HEK293T (cell line): ENCODE results near the gene MRPS11.

Experiments used
- CTCF ChIA-PET: fragments of 350-600 bp; formaldehyde crosslinking; extraction: SDS; loops from one replicate; lab custom pipeline; 2021; ENCODE audit warnings: antibody characterized with exemption, inconsistent platforms; lab: Yijun Ruan, JAX
- POLR2A ChIA-PET: fragments of 350-600 bp; formaldehyde crosslinking; extraction: SDS; loops from one replicate; lab custom pipeline; 2020; ENCODE audit warnings: antibody characterized with exemption, inconsistent platforms; lab: Yijun Ruan, JAX
- DNase-seq: peaks from one replicate; pipeline ENCODE4 v3.0.0; 2012; ENCODE audit warnings: mixed read lengths; ENCODE audit errors: extremely low spot score
- ARNT ChIP-seq: fragments of 450-650 bp; IDR thresholded peaks from 2 replicates; pipeline ENCODE4 v1.6.1; 2017; ENCODE audit warnings: mild to moderate bottlenecking
- BHLHE40 ChIP-seq: fragments of 450-650 bp; IDR thresholded peaks from 2 replicates; pipeline ENCODE4 v1.6.1; 2016; ENCODE audit warnings: mild to moderate bottlenecking, moderate library complexity, borderline replicate concordance
- CTBP1 ChIP-seq: fragments of 450-650 bp; IDR thresholded peaks from 2 replicates; pipeline ENCODE4 v1.6.1; 2016; ENCODE audit warnings: borderline replicate concordance
- ELF4 ChIP-seq: fragments of 450-650 bp; IDR thresholded peaks from 2 replicates; pipeline ENCODE4 v1.6.1; 2017; ENCODE audit warnings: antibody characterized with exemption
- FOXA1 ChIP-seq: fragments of 450-650 bp; IDR thresholded peaks from 2 replicates; pipeline ENCODE4 v1.6.1; 2016; ENCODE audit warnings: mild to moderate bottlenecking
- FOXK2 ChIP-seq: fragments of 450-650 bp; IDR thresholded peaks from 2 replicates; pipeline ENCODE4 v1.6.1; 2016; ENCODE audit warnings: mild to moderate bottlenecking
- FOXM1 ChIP-seq: fragments of 450-650 bp; IDR thresholded peaks from 2 replicates; pipeline ENCODE4 v1.6.1; 2017; ENCODE audit warnings: mild to moderate bottlenecking, borderline replicate concordance
- HDGF ChIP-seq: fragments of 450-650 bp; IDR thresholded peaks from 2 replicates; pipeline ENCODE4 v1.6.1; 2017; ENCODE audit warnings: antibody characterized with exemption, borderline replicate concordance
- L3MBTL2 ChIP-seq: fragments of 450-650 bp; conservative IDR thresholded peaks from 2 replicates; pipeline ENCODE4 v1.6.1; 2016; ENCODE audit warnings: mild to moderate bottlenecking
- LEF1 ChIP-seq: fragments of 450-650 bp; IDR thresholded peaks from 2 replicates; pipeline ENCODE4 v1.6.1; 2017; ENCODE audit warnings: mild to moderate bottlenecking, borderline replicate concordance
- NFRKB ChIP-seq: fragments of 450-650 bp; IDR thresholded peaks from 2 replicates; pipeline ENCODE4 v1.6.1; 2016; ENCODE audit warnings: mild to moderate bottlenecking, moderate library complexity
- SP1 ChIP-seq: fragments of 450-650 bp; IDR thresholded peaks from 2 replicates; pipeline ENCODE4 v1.6.1; 2017
- SUZ12 ChIP-seq: fragments of 450-650 bp; IDR thresholded peaks from 2 replicates; pipeline ENCODE4 v1.6.1; 2016; ENCODE audit warnings: mild to moderate bottlenecking
- TARDBP ChIP-seq: fragments of 450-650 bp; IDR thresholded peaks from 2 replicates; pipeline ENCODE4 v1.6.1; 2016
- ZNF384 ChIP-seq: fragments of 450-650 bp; IDR thresholded peaks from 2 replicates; pipeline ENCODE4 v1.6.1; 2016
- TF ChIP-seq, protein P1 (sequence below): fragments of 450-650 bp; IDR thresholded peaks from 2 replicates; pipeline ENCODE4 v1.6.1; 2016

MRPS11 gene

DNA sequence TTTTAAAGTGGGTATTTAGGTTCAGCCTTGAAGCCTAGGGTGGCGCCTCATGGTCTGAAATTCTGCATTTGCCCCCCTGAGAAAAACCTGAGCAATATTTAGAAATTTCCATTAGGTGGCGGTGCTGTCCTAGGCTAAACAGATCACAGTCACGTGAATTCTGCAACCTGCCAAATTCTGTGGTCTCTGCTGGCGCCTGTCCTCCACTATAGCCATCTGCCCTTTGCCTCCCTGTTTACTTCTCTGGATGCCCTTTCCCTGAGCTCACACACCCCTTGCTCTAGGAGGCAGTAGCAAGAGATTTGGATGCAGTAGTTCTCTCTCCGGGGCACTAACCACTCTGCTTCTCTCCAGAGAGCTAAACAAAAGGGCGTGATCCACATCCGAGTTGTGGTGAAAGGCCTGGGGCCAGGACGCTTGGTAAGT, 9.1 kb downstream of the MRPS11 start:
- no peak for TF ChIP-seq FOXK2
- TF ChIP-seq SP1 = no peak
- TF ChIP-seq L3MBTL2 = no peak
- TF ChIP-seq ZNF384 = no peak
- TF ChIP-seq TARDBP = no peak
- TF ChIP-seq FOXM1 = no peak
- TF ChIP-seq NFRKB = no peak
- no peak for TF ChIP-seq BHLHE40
- TF ChIP-seq, protein P1, sequence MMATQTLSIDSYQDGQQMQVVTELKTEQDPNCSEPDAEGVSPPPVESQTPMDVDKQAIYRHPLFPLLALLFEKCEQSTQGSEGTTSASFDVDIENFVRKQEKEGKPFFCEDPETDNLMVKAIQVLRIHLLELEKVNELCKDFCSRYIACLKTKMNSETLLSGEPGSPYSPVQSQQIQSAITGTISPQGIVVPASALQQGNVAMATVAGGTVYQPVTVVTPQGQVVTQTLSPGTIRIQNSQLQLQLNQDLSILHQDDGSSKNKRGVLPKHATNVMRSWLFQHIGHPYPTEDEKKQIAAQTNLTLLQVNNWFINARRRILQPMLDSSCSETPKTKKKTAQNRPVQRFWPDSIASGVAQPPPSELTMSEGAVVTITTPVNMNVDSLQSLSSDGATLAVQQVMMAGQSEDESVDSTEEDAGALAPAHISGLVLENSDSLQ = no peak
- no peak for TF ChIP-seq SUZ12
- TF ChIP-seq ELF4 = no peak
- ChIA-PET CTCF (interaction anchor here (0.5 to 0.8 kb wide), 3 partner anchors 101 to 502 kb away, joined by 3 to 7 read pairs (median 4); no protein-coding TSS in a partner anchor), POLR2A (interaction anchor here (1.6 kb wide), 1 partner anchor 9 kb away, joined by 4 read pairs; the partner anchor contains the start of gene MRPS11)
- DNase-seq = peak; percentile 70

DNA sequence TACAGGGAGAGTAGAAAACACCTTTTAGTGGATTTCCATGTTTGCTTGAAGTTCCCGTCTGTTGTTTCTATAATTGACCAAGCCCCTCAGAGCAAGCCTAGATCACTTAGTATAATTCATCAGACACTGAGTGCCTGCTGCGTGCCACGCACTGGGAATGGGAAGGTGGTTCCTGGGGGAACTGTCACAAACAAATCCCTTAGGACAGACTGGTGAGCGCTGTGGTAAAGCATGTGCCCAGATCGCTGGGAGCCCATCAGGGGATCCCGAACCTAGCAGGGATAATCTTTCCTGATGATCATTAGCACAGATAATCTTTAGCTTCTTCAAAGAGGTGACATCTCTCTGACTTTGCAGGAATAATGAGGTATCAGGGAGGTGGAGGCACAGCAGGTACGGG, 9.6 kb downstream of the MRPS11 start:
- TF ChIP-seq, protein P1 = no peak
- TF ChIP-seq ARNT (no peak), SUZ12 (no peak), NFRKB (no peak)
- CTCF ChIA-PET = interaction anchor here (0.5 to 0.8 kb wide), 3 partner anchors 101 to 501 kb away, joined by 3 to 7 read pairs (median 4); no protein-coding TSS in a partner anchor
- POLR2A ChIA-PET = interaction anchor here (1.6 kb wide), 1 partner anchor 9 kb away, joined by 4 read pairs; the partner anchor contains the start of gene MRPS11
- no peak for DNase-seq

DNA sequence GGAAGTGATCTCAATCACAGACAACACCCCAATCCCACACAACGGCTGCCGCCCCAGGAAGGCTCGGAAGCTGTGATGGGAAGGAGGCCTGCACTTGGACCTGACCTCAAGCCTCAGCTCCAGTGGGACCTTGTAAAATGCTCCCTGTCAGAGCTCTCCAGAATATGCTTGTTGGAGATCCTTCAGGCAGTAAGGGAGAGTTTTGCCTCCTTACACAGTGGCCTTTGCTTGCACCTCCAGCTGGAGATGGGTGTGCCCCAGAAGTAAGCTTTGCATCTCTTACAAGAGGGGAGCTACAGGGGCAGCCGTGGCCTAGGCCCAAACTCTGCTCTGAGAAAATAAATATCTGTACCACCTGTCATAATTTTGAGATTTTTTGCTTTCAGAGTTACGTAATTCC, 10.4 kb downstream of the MRPS11 start:
- no peak for DNase-seq
- CTCF ChIA-PET = interaction anchor here (0.6 kb wide), 1 partner anchor 140 kb away, joined by 3 read pairs; no protein-coding TSS in a partner anchor
- TF ChIP-seq LEF1 (no peak), L3MBTL2 (no peak), SUZ12 (no peak), FOXA1 (no peak), ARNT (no peak), TARDBP (no peak), NFRKB (no peak), ZNF384 (no peak), BHLHE40 (no peak), ELF4 (no peak), FOXK2 (no peak), FOXM1 (no peak), SP1 (no peak), HDGF (no peak)
- TF ChIP-seq, protein P1 = no peak
- POLR2A ChIA-PET = interaction anchor here (1.6 kb wide), 2 partner anchors 10 kb away, joined by 4 to 5 read pairs; partner anchors contain the start of genes MRPL46 and MRPS11

DNA sequence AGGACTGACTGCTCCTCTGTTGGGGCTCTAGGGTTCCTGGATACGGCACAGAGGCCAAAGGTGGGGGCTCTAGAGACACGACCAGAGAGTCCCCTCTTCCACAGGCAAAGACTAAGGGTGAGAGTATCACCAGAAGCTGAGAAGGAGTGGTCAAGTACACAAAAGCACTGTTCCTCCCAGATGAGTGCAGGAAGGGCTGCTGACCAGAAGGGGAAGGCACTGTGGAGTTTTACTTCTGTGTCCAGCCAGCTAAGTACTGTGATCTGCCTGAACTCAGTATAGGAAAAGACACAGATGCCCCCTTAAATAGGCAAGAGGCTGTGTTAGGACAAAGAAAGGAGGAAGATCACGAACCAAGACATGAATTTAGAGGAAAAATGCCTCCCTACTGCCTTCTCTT, 11.7 kb downstream of the MRPS11 start:
- ChIA-PET CTCF (no interaction called here), POLR2A (interaction anchor here (1.6 kb wide), 1 partner anchor 12 kb away, joined by 5 read pairs; the partner anchor contains the start of genes MRPL46 and MRPS11)
- DNase-seq = no peak
- TF ChIP-seq ELF4 (no peak), L3MBTL2 (no peak), ZNF384 (no peak), CTBP1 (no peak), ARNT (no peak), FOXM1 (no peak), NFRKB (no peak), TARDBP (no peak), FOXA1 (no peak), LEF1 (no peak)
- TF ChIP-seq, protein P1 = no peak

DNA sequence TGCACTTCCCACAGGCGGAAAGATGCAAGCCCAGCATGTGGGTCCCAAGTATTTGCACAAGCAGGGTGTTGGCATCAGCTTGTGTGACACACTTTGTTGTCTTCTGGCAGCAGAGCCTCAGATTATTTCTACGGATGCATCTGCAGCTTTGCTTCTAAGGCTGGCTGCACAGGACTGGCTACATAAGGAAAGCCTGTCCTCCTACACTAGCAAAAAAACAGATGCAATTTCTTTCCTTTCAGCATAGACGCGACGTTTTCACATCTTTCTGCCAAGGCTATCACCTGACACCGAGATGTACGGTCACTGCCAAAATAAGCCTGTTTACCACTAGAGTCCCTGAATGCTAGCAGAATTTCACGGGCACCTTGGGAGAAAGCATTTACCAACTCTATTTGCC, 13.5 kb downstream of the MRPS11 start:
- ChIA-PET CTCF (interaction anchor here (0.7 kb wide), 1 partner anchor 129 kb away, joined by 4 read pairs; no protein-coding TSS in a partner anchor), POLR2A (interaction anchor here (1.0 kb wide), 1 partner anchor 14 kb away, joined by 3 read pairs; the partner anchor contains the start of genes MRPL46 and MRPS11)
- DNase-seq = no peak
- TF ChIP-seq TARDBP (no peak), CTBP1 (no peak), NFRKB (no peak), SP1 (no peak), L3MBTL2 (no peak), ARNT (no peak), FOXA1 (no peak), FOXM1 (no peak), ZNF384 (no peak), HDGF (no peak), LEF1 (no peak), ELF4 (no peak), FOXK2 (no peak)

DNA sequence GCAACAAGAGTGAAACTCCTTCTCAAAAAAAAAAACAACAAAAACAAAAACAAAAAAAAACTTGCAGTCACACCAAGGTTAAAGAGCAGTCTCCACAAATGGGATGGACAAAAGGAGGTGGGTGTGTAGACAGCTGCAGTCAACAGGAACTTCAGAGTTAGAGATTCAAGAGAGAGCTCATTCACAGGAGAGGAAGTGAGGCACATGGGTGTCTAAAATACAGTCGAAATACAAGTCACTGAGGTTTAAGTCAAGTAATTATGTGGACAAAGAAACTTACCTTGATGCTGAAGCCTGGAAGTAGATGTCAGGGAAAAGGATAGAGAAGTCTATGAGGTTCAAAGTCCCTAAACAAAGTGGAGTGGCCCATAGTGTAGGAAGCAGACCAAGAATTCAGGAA, 14.8 kb downstream of the MRPS11 start:
- ChIA-PET CTCF (interaction anchor here (0.6 kb wide), 1 partner anchor 760 kb away, joined by 3 read pairs; no protein-coding TSS in a partner anchor), POLR2A (interaction anchor here (1.0 kb wide), 1 partner anchor 15 kb away, joined by 3 read pairs; the partner anchor contains the start of genes MRPL46 and MRPS11)
- DNase-seq = no peak
- TF ChIP-seq, protein P1 = no peak
- TF ChIP-seq LEF1 = no peak
- TF ChIP-seq FOXM1 = no peak
- TF ChIP-seq ZNF384 = no peak
- no peak for TF ChIP-seq HDGF
- no peak for TF ChIP-seq FOXA1
- TF ChIP-seq FOXK2 = no peak
- no peak for TF ChIP-seq ELF4
- TF ChIP-seq L3MBTL2 = no peak
- no peak for TF ChIP-seq NFRKB
- no peak for TF ChIP-seq TARDBP
- no peak for TF ChIP-seq SP1
- TF ChIP-seq SUZ12 = no peak
- TF ChIP-seq ARNT = no peak
- no peak for TF ChIP-seq CTBP1
- no peak for TF ChIP-seq BHLHE40
